Kidney tubule cell (primary cell): Measurements from ENCODE around the gene ZFP64.

Experiments
- DNase-seq: peaks from one replicate; pipeline ENCODE4 v3.0.0-alpha.2; 2018; ENCODE audit warnings: low spot score

Gene ZFP64

DNA sequence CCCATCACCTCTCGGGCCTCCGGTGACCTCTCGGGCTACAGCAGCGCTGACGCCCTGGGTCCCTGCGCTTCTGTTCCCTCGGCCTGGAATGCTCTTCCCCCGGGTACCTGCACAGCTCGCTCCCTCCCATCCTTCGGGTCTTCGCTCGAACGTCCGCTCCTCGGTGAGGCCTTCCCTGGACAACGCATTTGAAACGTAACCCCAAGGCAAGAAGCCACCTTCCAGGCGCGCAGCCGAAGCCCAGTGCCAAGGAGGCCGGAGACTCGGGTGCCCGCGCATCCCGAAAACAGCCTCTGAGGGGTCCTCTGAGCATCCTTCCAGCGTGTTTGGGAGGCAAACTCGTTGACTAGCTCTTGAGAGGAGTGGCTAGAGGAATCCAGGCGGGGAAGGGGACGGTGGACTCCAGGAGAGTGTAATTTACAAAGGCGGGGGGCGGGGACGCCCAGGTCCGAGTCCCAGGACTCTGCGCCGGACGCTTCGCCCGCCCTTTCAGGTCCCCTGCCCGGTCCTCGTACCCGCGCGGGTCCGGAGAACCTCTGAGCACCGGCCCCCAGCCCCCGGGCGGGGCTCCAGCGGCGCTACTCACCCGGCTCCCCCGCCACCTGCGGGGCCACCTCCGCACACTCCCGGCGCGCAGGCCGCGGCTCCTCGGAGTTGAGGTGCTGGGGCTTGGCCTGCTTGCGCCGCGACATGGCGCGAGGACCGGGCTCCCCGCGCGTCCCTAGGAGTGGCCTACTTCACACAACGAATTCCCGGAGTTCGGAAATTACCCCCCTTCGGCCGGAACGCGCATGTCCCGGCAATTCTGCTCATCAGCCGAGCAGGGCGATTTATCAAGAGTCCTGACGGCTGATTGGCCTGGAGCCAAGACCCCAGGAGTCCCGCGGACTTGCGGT, 86.8 kb downstream of the ZFP64 start:
- peak; percentile 72 for DNase-seq

DNA sequence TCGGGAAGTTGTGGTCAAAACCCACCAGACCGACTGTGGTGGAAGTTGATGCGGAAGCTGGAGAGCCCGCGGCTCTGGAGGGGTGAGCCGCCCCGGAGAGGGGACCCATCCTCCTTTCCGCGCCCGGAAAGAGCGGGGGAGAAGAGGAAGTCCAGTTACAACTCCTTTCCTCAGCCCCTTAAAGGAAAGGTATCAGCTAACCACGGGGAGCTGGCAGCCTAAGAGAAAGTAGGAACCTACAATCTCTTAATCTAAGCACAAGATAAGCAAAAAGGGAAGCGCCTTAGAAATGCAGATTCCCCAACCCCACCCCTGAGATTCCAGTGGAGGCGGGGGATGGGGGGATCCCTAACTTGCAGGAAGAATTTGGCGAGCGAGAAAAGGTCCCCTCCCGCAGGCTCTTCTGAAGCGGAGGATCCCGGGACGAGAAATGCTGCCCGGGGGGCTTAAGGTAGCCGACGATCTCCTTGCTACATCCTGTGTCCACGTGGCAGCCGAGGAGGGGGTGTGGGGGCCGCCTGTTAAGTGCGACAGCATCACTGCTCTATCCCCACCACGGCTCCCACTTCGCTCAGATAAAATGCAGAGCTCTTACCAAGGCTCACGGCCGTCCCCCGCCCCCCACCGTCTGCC, 87.5 kb downstream of the ZFP64 start:
- DNase-seq, result no peak

DNA sequence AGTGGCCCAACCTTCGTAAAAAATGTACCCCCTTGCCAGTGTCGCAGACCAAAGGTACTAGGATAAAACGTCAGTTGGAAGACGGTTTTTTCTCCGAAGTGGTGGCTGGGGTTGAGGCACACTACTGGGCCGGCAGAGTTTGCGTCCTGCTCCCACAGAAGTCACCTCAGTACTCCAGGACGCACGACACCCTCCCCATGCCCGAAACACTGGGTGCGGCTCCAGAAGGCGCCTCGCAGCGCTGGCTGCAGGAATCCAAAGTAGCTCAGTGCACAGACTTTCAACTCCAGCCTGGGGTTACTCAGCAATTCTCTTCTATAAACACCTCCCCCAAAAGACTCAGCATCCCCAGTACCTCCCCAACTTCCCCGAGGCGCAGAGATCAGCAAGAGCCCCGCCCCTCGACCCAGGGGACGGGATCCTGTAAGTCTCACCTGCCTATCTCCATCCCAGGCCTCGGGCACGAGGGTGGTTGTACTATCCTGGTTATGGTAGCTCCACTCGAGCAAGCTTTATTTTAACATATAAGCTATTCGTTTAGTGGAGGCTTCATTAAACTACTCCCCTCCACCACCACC, 88.2 kb downstream of the ZFP64 start:
- peak; percentile 35 for DNase-seq

DNA sequence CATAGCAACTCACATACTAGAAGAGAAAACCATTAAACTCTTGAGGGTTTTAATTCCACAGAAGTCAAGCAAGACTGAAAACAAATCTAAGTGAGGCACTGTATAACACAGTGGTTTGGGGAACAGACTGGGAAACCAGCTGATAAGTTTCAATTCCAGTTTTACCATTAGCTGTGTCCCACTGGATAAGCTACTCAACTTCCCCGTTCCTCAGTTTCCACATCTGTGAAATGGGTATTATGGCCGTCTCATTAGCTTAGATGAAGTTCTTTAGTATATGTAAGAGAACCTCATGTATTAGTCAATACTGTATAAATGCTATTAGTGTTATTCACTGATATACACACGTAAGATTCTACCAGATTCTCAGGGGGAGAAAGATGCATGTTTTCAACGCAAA, 89.0 kb downstream of the ZFP64 start:
- DNase-seq, result no peak

DNA sequence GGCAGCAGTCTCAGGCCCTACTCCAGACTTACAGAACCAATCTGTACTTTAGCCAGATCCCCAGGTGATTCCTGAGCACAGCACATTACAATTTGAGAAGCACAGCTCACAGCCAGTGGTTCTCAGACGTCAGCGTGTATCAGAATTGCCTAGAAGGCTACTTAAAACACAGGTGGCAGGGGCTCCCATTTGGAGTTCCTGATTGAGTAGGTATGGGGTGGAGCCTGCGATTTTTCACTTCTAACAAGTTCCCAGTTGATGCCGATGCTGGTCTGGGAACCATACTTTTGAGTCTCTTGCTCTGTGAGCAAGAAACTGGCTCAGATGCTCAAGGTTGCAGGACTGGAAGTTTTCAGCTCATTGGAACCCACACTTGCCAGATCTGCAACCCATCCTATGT, 89.5 kb downstream of the ZFP64 start:
- no peak for DNase-seq
